SK-N-SH treated with all-trans-retinoic acid at 6 μM for 48 hours (cell line): ENCODE data around the gene LAMA3.

Experiments
- BACH2 ChIP-seq: fragments of 250-450 bp; sonication (Bioruptor Pico); IDR thresholded peaks from 2 replicates; pipeline ENCODE4 v1.9.0; 2021; ENCODE audit warnings: mild to moderate bottlenecking, borderline replicate concordance
- CREB5 ChIP-seq: fragments of 250-450 bp; sonication (Bioruptor Pico); IDR thresholded peaks from 2 replicates; pipeline ENCODE4 v1.5.1; 2020; ENCODE audit warnings: low read depth, mild to moderate bottlenecking, moderate library complexity
- ESRRG ChIP-seq: fragments of 250-450 bp; sonication (Bioruptor Pico); IDR thresholded peaks from 2 replicates; pipeline ENCODE4 v1.6.1; 2021; ENCODE audit warnings: mild to moderate bottlenecking
- GLIS3 ChIP-seq: fragments of 250-450 bp; sonication (Bioruptor Pico); IDR thresholded peaks from 2 replicates; pipeline ENCODE4 v1.5.0; 2020; ENCODE audit warnings: mild to moderate bottlenecking, moderate library complexity
- OSR1 ChIP-seq: fragments of 250-450 bp; sonication (Bioruptor Pico); IDR thresholded peaks from 2 replicates; pipeline ENCODE4 v1.8.0; 2022; ENCODE audit warnings: moderate library complexity, mild to moderate bottlenecking, inconsistent platforms
- PATZ1 ChIP-seq: fragments of 250-450 bp; sonication (Bioruptor Pico); IDR thresholded peaks from 2 replicates; pipeline ENCODE4 v1.8.0; 2020; ENCODE audit warnings: mild to moderate bottlenecking, moderate library complexity, borderline replicate concordance
- RARB ChIP-seq: fragments of 250-450 bp; sonication (Bioruptor Pico); IDR thresholded peaks from 2 replicates; pipeline ENCODE4 v1.8.0; 2021; ENCODE audit warnings: mild to moderate bottlenecking, moderate library complexity
- TOX ChIP-seq: fragments of 250-450 bp; sonication (Bioruptor Pico); IDR thresholded peaks from 2 replicates; pipeline ENCODE4 v1.8.0; 2021; ENCODE audit warnings: mild to moderate bottlenecking, moderate library complexity, borderline replicate concordance
- TSHZ2 ChIP-seq: fragments of 250-450 bp; sonication (Bioruptor Pico); IDR thresholded peaks from 2 replicates; pipeline ENCODE4 v1.5.0; 2020; ENCODE audit warnings: mild to moderate bottlenecking, moderate library complexity
- ZC3H10 ChIP-seq: fragments of 250-450 bp; sonication (Bioruptor Pico); IDR thresholded peaks from 2 replicates; pipeline ENCODE4 v1.5.1; 2021; ENCODE audit warnings: mild to moderate bottlenecking, moderate library complexity
- ZNF565 ChIP-seq: fragments of 450-650 bp; formaldehyde crosslinking; conservative IDR thresholded peaks from 2 replicates; pipeline ENCODE4 v1.5.0; 2020; ENCODE audit warnings: low read depth, mild to moderate bottlenecking, moderate library complexity
- ZNF8 ChIP-seq: fragments of 450-650 bp; formaldehyde crosslinking; IDR thresholded peaks from 2 replicates; pipeline ENCODE4 v1.5.0; 2020; ENCODE audit warnings: mild to moderate bottlenecking, moderate library complexity

- TF ChIP-seq ZC3H10: no peak
- TF ChIP-seq TSHZ2 (CRISPR knock-in tag): no peak
- no peak for TF ChIP-seq ESRRG
- no peak for TF ChIP-seq GLIS3 (CRISPR knock-in tag)
- no peak for TF ChIP-seq RARB (CRISPR knock-in tag)
- TF ChIP-seq BACH2 (CRISPR knock-in tag): no peak
- TF ChIP-seq TOX (CRISPR knock-in tag): no peak
- no peak for TF ChIP-seq PATZ1
- TF ChIP-seq CREB5 (CRISPR knock-in tag): no peak
- TF ChIP-seq ZNF565 (CRISPR knock-in tag): no peak
- TF ChIP-seq ZNF8: no peak
- no peak for TF ChIP-seq OSR1 (CRISPR knock-in tag)
These were observed 197.8 kb downstream of the LAMA3 start for GRCh38 chr18:23887035-23887434.
